ENCODE results near the gene SYT14. TPM values are rescaled to one million over a fixed set of nuclear protein-coding genes. Genes with fewer than 3 reads are reported as not detected.

The SYT14 gene
- total RNA-seq, 1 experiment from 2014 or later, result 1.4 TPM

- H3K9me3 ChIP-seq (ENCODE audit: insufficient read depth, low read depth), result no peaks in the 10 kb centered on the region
- H3K4me3 ChIP-seq, result no peak overlapping the region
- no peak overlapping the region for H2AFZ ChIP-seq
- ChIA-PET CTCF (interaction anchor here (0.6 kb wide), 1 partner anchor 801 kb away, joined by 6 read pairs; no protein-coding TSS in a partner anchor), POLR2A (ENCODE audit: unreplicated experiment) (interaction anchor here (0.7 kb wide), 1 partner anchor 61 kb away, joined by 4 read pairs; no protein-coding TSS in a partner anchor)
- H3F3A ChIP-seq (ENCODE audit: insufficient read depth, low read depth), result no peaks in the 10 kb centered on the region
- H4K20me1 ChIP-seq (ENCODE audit: insufficient read depth), result no peaks in the 10 kb centered on the region
- TF ChIP-seq, protein P1, sequence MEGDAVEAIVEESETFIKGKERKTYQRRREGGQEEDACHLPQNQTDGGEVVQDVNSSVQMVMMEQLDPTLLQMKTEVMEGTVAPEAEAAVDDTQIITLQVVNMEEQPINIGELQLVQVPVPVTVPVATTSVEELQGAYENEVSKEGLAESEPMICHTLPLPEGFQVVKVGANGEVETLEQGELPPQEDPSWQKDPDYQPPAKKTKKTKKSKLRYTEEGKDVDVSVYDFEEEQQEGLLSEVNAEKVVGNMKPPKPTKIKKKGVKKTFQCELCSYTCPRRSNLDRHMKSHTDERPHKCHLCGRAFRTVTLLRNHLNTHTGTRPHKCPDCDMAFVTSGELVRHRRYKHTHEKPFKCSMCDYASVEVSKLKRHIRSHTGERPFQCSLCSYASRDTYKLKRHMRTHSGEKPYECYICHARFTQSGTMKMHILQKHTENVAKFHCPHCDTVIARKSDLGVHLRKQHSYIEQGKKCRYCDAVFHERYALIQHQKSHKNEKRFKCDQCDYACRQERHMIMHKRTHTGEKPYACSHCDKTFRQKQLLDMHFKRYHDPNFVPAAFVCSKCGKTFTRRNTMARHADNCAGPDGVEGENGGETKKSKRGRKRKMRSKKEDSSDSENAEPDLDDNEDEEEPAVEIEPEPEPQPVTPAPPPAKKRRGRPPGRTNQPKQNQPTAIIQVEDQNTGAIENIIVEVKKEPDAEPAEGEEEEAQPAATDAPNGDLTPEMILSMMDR (conservative IDR thresholded peaks at IDR 0.05), result no peak
- no peak for TF ChIP-seq EZH2 (IDR thresholded peaks at IDR 0.05; ENCODE audit: low read depth)
- no peaks in the 10 kb centered on the region for H3K4me1 ChIP-seq (replicated peaks; ENCODE audit: insufficient read depth)
- H3K27me3 ChIP-seq (ENCODE audit: insufficient read depth, low read depth), result no peaks in the 10 kb centered on the region
- H3K27ac ChIP-seq, result no peak overlapping the region
- no peaks in the 10 kb centered on the region for H3K79me2 ChIP-seq (ENCODE audit: low read depth)
- BruUV-seq (replicated peaks), result no TSS peak
- intact Hi-C loops (cut with micrococcal nuclease; ENCODE audit: unreplicated experiment), result no loop called here
- H3K36me3 ChIP-seq (ENCODE audit: low read depth), result no peaks in the 10 kb centered on the region
- no peak for DNase-seq
- H3K9me2 ChIP-seq (ENCODE audit: insufficient read depth), result no peaks in the 10 kb centered on the region
- H3K4me2 ChIP-seq, result no peak overlapping the region
Measured at GRCh38 chr1:210151052-210151672, 213.1 kb downstream of the SYT14 start.

GRCh38 chr1:210159211-210159610 is 221.2 kb downstream of the SYT14 start:
- TF ChIP-seq, protein P1 (conservative IDR thresholded peaks at IDR 0.05), result no peak
- no peak for TF ChIP-seq EZH2 (IDR thresholded peaks at IDR 0.05; ENCODE audit: low read depth)
- intact Hi-C loops (cut with micrococcal nuclease; ENCODE audit: unreplicated experiment), result no loop called here
- Histone ChIP-seq H3K27ac (no peak overlapping the region), H2AFZ (no peak overlapping the region), H3K4me3 (no peak overlapping the region), H4K20me1 (ENCODE audit: insufficient read depth) (no peaks in the 10 kb centered on the region), H3K4me2 (no peak overlapping the region), H3K79me2 (ENCODE audit: low read depth) (no peaks in the 10 kb centered on the region), H3K9me3 (ENCODE audit: insufficient read depth, low read depth) (no peaks in the 10 kb centered on the region), H3K36me3 (ENCODE audit: low read depth) (no peaks in the 10 kb centered on the region), H3F3A (ENCODE audit: insufficient read depth, low read depth) (no peaks in the 10 kb centered on the region), H3K9me2 (ENCODE audit: insufficient read depth) (no peaks in the 10 kb centered on the region), H3K27me3 (ENCODE audit: insufficient read depth, low read depth) (no peaks in the 10 kb centered on the region), H3K4me1 (replicated peaks; ENCODE audit: insufficient read depth) (no peaks in the 10 kb centered on the region)
- no TSS peak for BruUV-seq (replicated peaks)
- no peak for DNase-seq
- CTCF ChIA-PET, result no interaction called here
- POLR2A ChIA-PET (ENCODE audit: unreplicated experiment), result no interaction called here

GRCh38 chr1:210170220-210170619 is 232.2 kb downstream of the SYT14 start:
- no peaks in the 10 kb centered on the region for H3K27me3 ChIP-seq (ENCODE audit: insufficient read depth, low read depth)
- H4K20me1 ChIP-seq (ENCODE audit: insufficient read depth), result no peaks in the 10 kb centered on the region
- no peaks in the 10 kb centered on the region for H3K9me2 ChIP-seq (ENCODE audit: insufficient read depth)
- H3K9me3 ChIP-seq (ENCODE audit: insufficient read depth, low read depth), result no peaks in the 10 kb centered on the region
- intact Hi-C loops (cut with micrococcal nuclease; ENCODE audit: unreplicated experiment), result no loop called here
- H2AFZ ChIP-seq, result no peak overlapping the region
- H3K36me3 ChIP-seq (ENCODE audit: low read depth), result no peaks in the 10 kb centered on the region
- no peak overlapping the region for H3K4me2 ChIP-seq
- no peaks in the 10 kb centered on the region for H3K4me1 ChIP-seq (replicated peaks; ENCODE audit: insufficient read depth)
- ChIA-PET POLR2A (ENCODE audit: unreplicated experiment) (no interaction called here), CTCF (no interaction called here)
- H3K4me3 ChIP-seq, result no peak overlapping the region
- H3K27ac ChIP-seq, result no peak overlapping the region
- no peaks in the 10 kb centered on the region for H3F3A ChIP-seq (ENCODE audit: insufficient read depth, low read depth)
- no peaks in the 10 kb centered on the region for H3K79me2 ChIP-seq (ENCODE audit: low read depth)
- TF ChIP-seq, protein P1 (conservative IDR thresholded peaks at IDR 0.05), result no peak
- no peak for TF ChIP-seq EZH2 (IDR thresholded peaks at IDR 0.05; ENCODE audit: low read depth)
- no TSS peak for BruUV-seq (replicated peaks)
- DNase-seq, result no peak
